ENCODE data around the gene SLC8B1. TPM values are rescaled to one million over a fixed set of nuclear protein-coding genes. Genes with fewer than 3 reads are reported as not detected.

The SLC8B1 gene
- polyA plus RNA-seq, 2 of the 4 experiments (the other 2 are of a cell fraction) = 11.0 to 11.3 TPM

- H3K27ac ChIP-seq = peak overlapping the region; percentile 79 to 93
- CTCF ChIA-PET = interaction anchor here (1.0 to 1.7 kb wide), 3 partner anchors 43 to 66 kb away, joined by 3 to 4 read pairs (median 4); no protein-coding TSS in a partner anchor
- peaks cover 8% of the 10 kb centered on the region; the same call in 1 of the 3 replicates for H3K4me1 ChIP-seq
- FAIRE-seq (no peak), ATAC-seq (peak; percentile 15; a peak in 5 of 6 replicates), DNase-seq (ENCODE audit: low read depth in 1 of 2, low spot score in 1 of 2) (no peak)
- H3K9me3 ChIP-seq = no peaks in the 10 kb centered on the region
- POLR2A ChIA-PET = interaction anchor here (1.2 to 3.2 kb wide), 2 partner anchors 24 to 31 kb away, joined by 5 to 11 read pairs; partner anchors contain the start of gene SLC8B1
- H3K4me3 ChIP-seq = peak overlapping the region; percentile 69
- TF ChIP-seq ZC3H11A (IDR thresholded peaks at IDR 0.05) (no peak), HMGXB4 (CRISPR knock-in tag; IDR thresholded peaks at IDR 0.05; ENCODE audit: borderline replicate concordance) (no peak), MAFK (IDR thresholded peaks at IDR 0.05; ENCODE audit: partially characterized antibody) (no peak), FOSB (CRISPR knock-in tag; IDR thresholded peaks at IDR 0.05) (no peak), USF2 (IDR thresholded peaks at IDR 0.05) (no peak)
- WGBS (ENCODE audit: missing lambda C conversion rate) = 60% methylated on average over 10 of the region's 11 CpGs
- peak overlapping the region; percentile 92 for H3K4me2 ChIP-seq
Observed at GRCh38 chr12:113359133-113359938, 24.4 kb upstream of the SLC8B1 start.

GRCh38 chr12:113358381-113359132 is 23.6 kb upstream of the SLC8B1 start, which contains the start of gene PLBD2:
Gene PLBD2 (plus strand): TSS chr12:113358587. CDS start chr12:113358601, 14 bp downstream.
- Histone ChIP-seq H3K4me2 (peak within 1 kb of the TSS; percentile 92), H3K27ac (peak within 1 kb of the TSS; percentile 79 to 93), H3K9me3 (no peaks in the 10 kb centered on the region), H3K4me3 (peak within 1 kb of the TSS; percentile 69), H3K4me1 (peaks cover 8% of the 10 kb centered on the region; the same call in 1 of the 3 replicates)
- WGBS (ENCODE audit: missing lambda C conversion rate) = 0% methylated on average over 31 of the region's 67 CpGs
- CTCF ChIA-PET = interaction anchor here (0.7 to 1.7 kb wide), 3 partner anchors 18 to 67 kb away, joined by 3 to 5 read pairs (median 4); no protein-coding TSS in a partner anchor
- peak; percentile 93 for DNase-seq (ENCODE audit: low read depth in 1 of 2, low spot score in 1 of 2)
- FAIRE-seq = no peak
- ATAC-seq = peak; percentile 90 to 91
- POLR2A ChIA-PET = interaction anchor here (1.2 to 3.2 kb wide), 2 partner anchors 24 to 30 kb away, joined by 5 to 11 read pairs; partner anchors contain the start of gene SLC8B1
- peak; percentile 94 for TF ChIP-seq USF2 (IDR thresholded peaks at IDR 0.05)
- no peak for TF ChIP-seq NR3C1 (IDR thresholded peaks at IDR 0.05)
- TF ChIP-seq CHD4 (IDR thresholded peaks at IDR 0.05; ENCODE audit: borderline replicate concordance) = no peak
- peak; percentile 26 to 54; a peak in 1 of 5 replicates for TF ChIP-seq JUN (IDR thresholded peaks at IDR 0.05)
- peak; percentile 86 for TF ChIP-seq POLR2A (IDR thresholded peaks at IDR 0.05; ENCODE audit: low read length)
- TF ChIP-seq SREBF2 (IDR thresholded peaks at IDR 0.05) = no peak
- no peak for TF ChIP-seq JUNB (IDR thresholded peaks at IDR 0.05)
- TF ChIP-seq MAFK (IDR thresholded peaks at IDR 0.05; ENCODE audit: partially characterized antibody) = no peak
- no peak for TF ChIP-seq MAX (IDR thresholded peaks at IDR 0.05)
- no peak for TF ChIP-seq ELK1 (IDR thresholded peaks at IDR 0.05; ENCODE audit: low read depth, low read length)
- no peak for TF ChIP-seq CBX2 (IDR thresholded peaks at IDR 0.05; ENCODE audit: borderline replicate concordance, low read depth)
- no peak for TF ChIP-seq RCOR1 (IDR thresholded peaks at IDR 0.05; ENCODE audit: low read depth, low read length)
- TF ChIP-seq REST (IDR thresholded peaks at IDR 0.05) = peak; percentile 79
- TF ChIP-seq FOXS1 (CRISPR knock-in tag; IDR thresholded peaks at IDR 0.05) = no peak
- TF ChIP-seq BCL3 (IDR thresholded peaks at IDR 0.05) = peak; percentile 49; the same call in 1 of the 3 replicates
- peak; percentile 88 for TF ChIP-seq PHF8 (IDR thresholded peaks at IDR 0.05; ENCODE audit: borderline replicate concordance, low read depth)
- TF ChIP-seq BHLHE40 (IDR thresholded peaks at IDR 0.05; ENCODE audit: low read depth, low read length) = peak; percentile 23; the same call in 1 of the 2 replicates
